Measurements from ENCODE around the gene FAM89B.
"Not testable (repeated sequence)": the region's sequence is repeated elsewhere in the genome, so short reads cannot be mapped to it uniquely, and the experiment has no call there.

FAM89B gene

DNA sequence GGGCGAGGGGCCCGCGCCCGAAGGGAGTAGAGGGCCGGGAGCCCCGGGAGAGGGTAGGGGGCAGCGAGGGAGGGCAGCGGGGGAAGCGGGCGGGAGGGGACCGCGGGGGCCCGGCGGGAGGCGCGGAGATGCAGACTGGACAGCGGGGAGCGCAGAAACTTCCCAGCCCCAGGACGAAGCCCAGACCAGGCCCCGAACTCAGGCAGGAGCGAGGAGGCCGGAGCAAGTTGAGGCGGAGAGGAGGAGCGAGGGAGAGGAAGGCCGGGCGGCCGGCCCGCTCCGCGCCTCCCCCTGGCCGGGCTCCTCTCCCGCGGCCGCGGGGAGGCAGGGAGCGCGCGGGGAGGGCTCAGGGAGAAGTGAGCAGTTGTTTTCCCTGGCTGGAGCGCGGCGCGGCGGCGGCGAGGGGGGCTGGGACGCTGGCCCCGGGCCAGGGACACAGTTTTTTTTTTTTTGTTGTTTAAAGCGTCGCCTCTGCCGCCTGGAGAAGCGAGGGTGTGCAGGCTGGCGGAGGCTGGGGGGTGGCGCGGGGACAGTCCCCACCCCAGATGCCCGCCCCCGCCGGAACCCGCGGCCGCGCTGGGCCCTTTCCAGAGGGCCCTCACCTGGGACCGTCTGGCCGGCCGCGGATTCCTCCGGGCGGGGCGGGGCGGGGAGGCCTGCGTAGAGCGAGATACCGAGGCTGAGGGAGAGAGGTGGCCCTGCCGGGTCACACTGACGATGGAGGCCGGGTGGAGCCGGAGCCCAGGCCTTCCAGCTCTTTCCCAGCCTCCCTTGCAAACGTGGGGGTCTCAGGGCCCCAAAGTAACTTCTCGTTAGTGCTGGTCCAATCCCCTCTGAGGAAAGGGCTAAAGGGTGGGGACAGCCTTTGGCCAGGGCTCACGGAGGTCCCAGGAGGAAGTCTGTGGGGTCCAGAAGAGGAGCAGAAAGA, 14.1 kb upstream of the FAM89B start, which contains the start of gene LTBP3:
LTBP3 (minus strand) TSS at position 358 of the 928 bp plus-strand sequence. CDS start 400 bp downstream, outside the sequence.
- FAIRE-seq, result no peak

DNA sequence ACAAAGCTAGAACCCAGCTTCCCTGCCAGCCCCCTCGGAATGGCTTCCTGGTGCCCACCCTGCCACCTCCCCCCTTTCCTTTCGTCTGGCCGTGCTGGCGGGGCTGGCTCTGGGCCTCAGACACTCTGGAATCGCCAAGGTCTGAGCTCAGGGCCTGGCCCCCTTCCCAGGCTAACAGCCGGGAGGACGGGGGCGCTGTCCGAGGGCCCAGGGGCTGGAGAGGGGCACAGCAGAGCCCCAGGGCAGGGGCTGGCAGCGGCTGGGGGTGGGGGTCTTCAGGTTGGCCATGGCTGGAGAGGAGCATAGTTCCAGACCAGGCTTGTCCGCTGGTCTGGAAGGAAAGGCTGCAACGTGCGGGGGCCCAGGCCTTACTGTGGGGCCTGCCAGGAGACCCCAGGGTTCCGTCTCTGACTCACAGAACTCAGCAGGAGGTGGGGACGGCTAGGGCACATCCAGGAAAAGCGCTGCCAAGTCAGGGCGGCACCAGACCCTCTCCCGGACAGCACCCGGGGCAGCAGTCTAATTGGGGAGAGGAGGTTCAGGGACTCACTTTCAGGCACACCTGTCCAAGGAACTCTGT, 13.3 kb upstream of the FAM89B start:
- FAIRE-seq, result no peak

DNA sequence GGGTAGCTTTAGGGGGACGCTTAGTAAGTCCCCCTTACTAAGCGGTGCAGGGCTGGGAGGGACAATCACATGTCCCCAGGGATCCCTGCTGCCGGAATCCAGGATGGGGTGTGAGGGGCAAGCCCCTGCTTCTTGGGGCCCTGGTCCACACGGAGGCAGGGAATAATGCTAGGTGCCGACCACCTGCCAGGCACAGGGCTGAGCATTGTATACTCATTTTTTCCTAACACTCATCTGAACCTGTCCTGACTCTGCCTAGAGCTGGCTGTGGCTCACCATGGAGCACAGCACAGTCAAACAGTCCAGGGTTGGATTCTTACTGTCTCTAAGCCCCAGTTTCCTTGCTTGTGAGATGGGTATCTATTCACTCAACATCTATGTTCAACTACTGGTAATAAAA, 12.8 kb upstream of the FAM89B start:
- FAIRE-seq, result no peak

GRCh38 chr11:65559951-65560537, 12.3 kb upstream of the FAM89B start:
- no peak for FAIRE-seq

GRCh38 chr11:65560555-65561418, 11.6 kb upstream of the FAM89B start:
- peak; percentile 59 for FAIRE-seq

- FAIRE-seq, result no peak
These were observed 10.3 kb upstream of the FAM89B start for GRCh38 chr11:65562020-65562419.

GRCh38 chr11:65562788-65563187, 9.6 kb upstream of the FAM89B start:
- FAIRE-seq, result no peak

- FAIRE-seq, result no peak
These were observed 8.7 kb upstream of the FAM89B start for GRCh38 chr11:65563601-65564000.

GRCh38 chr11:65564879-65565559, 7.3 kb upstream of the FAM89B start:
- not testable (repeated sequence) for FAIRE-seq

GRCh38 chr11:65565624-65566453, 6.5 kb upstream of the FAM89B start:
- FAIRE-seq, result no peak

DNA sequence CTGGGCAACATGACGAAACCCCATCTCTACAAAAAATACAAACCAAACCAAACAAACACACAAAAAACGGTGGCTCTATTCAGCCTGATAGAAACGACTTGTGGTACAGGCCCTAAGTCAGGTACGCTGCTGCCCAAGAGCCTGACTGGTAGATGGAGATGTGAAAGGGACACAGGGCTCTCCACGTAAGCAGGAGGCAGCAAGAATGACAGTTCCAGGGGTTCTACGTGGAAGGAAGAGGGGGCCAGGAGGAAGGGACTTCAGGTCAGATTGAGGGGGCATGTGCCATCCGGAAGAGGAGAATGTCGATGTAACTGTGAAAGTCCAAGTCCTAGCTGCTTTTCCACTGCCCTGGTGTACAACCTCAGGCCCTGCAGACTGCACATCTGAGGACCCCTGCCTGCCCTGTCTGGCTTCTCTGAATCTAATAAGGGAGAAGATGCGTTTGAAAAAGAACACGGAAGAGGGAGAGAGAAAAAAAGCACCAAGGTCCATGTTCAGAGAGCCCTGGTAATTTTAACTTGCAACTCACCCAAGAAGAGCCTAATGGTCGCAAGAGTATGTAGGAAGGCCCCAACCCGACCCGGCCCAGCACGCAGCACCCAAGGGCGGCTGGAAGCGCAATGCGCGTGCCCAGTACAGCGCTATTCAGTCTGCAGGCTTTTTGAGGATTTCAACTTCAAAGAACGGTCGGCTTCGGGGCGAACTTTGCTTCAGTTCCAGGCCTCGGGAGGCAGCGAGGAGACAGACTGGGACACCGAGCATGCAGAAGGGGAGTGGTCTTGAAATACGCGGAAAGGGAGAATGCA, 3.0 kb upstream of the FAM89B start:
- FAIRE-seq, result no peak

DNA sequence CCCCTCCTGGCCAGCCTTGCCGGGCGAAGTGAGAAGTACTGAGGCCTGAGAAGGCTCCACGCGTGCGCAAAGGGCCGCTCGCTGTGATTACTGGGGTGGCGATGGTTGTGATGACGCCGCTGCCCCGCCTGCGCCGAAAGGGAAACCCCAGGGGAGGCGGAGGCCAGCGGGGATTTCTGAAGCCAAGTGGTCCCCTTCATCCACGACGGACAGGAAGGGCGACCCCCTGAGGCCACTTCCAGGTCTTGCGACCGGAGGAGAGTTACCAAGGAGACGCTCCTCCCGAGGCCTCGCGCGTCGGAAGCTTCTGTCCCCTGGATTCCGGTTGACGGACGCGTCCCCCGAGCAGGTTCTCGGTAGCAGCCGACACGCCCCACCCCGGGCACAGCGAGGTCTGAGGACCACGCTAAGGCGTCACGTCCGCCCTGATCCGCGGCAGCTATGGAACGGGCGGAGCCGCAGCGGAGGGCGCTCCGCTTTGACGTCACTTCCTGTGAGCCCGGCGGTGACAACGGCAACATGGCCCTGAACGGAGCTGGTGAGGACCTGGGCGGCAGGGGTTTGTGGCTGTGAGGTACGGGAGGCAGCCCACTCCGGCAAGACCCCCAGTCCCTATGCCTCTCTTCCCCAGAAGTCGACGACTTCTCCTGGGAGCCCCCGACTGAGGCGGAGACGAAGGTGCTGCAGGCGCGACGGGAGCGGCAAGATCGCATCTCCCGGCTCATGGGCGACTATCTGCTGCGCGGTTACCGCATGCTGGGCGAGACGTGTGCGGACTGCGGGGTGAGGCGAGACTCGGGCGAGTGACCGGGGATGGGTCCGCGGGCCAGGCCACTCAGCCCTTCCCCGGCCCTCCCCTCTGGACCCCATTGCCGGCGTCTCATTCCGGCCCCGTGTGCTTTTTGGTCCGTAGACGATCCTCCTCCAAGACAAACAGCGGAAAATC, 2.1 kb upstream of the FAM89B start, which contains the start of gene ZNRD2:
ZNRD2 (plus strand) TSS at position 505 of the 946 bp plus-strand sequence; CDS start at position 520, 15 bp downstream.
- FAIRE-seq, result peak; percentile 96

DNA sequence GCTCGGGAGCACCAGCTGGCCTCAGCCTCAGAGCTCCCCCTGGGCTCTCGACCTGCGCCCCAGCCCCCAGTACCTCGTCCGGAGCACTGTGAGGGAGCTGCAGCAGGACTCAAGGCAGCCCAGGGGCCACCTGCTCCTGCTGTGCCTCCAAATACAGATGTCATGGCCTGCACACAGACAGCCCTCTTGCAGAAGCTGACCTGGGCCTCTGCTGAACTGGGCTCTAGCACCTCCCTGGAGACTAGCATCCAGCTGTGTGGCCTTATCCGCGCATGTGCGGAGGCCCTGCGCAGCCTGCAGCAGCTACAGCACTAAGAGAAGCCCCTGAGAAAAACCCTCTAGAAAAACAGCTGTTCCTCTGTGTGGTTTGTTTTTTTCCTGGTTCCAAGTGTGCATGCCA, 918 bp upstream of the FAM89B start:
- no peak for FAIRE-seq

- FAIRE-seq, result no peak
These were observed 398 bp upstream of the FAM89B start for GRCh38 chr11:65571940-65572339.

GRCh38 chr11:65573391-65574079, 1.2 kb downstream of the FAM89B start:
- FAIRE-seq, result no peak

GRCh38 chr11:65574109-65574810, 1.9 kb downstream of the FAM89B start:
- FAIRE-seq, result no peak

GRCh38 chr11:65574811-65575567, 2.7 kb downstream of the FAM89B start:
- no peak for FAIRE-seq

All from G401.6 (cell line).